H1 (cell line): ENCODE data around the gene CCDC91. TPM values are rescaled to one million over a fixed set of nuclear protein-coding genes. Genes with fewer than 3 reads are reported as not detected.

Experiments
- TAF1 ChIP-seq: IDR thresholded peaks from 2 replicates; pipeline ENCODE4 v1.6.1; 2011; ENCODE audit warnings: mild to moderate bottlenecking, low read depth, low read length
- ZNF274 ChIP-seq: IDR thresholded peaks from 2 replicates; pipeline ENCODE4 v1.7.0; 2012; ENCODE audit warnings: low read length, borderline replicate concordance; ENCODE audit errors: extremely low read depth
- polyA plus RNA-seq, 7 experiments: library from polyadenylated mRNA; depleted of rRNA in 3 of 7; stranded (reverse) in 5 of 7; unstranded in 2 of 7; fragments of >200 nt in 5 of 7; fragments of 200-250 nt in 2 of 7; gene quantifications; 1 replicate in 5 of 7; 2 replicates in 1 of 7; 4 replicates in 1 of 7; pipeline versions ENCODE4 v1.2.1 to v1.2.3, GENCODE V29; 2011 to 2013; ENCODE audit warnings: missing spikeins in 2 of 7, mixed read lengths in 2 of 7
- total RNA-seq: library from RNA; stranded (reverse); fragmentation: NEBNext Ultra II Directional; extraction: Animal tissue kit (Norgen Biotek cat#: 25700); gene quantifications from 2 replicates; pipeline ENCODE4 v1.2.1, GENCODE V29; 2021

CCDC91 gene
- total and polyA plus RNA-seq, 2 of the 8 experiments (the other 6 are each of a cell fraction or from before 2014, with no cell fraction given) = 8.6 to 23.1 TPM

DNA sequence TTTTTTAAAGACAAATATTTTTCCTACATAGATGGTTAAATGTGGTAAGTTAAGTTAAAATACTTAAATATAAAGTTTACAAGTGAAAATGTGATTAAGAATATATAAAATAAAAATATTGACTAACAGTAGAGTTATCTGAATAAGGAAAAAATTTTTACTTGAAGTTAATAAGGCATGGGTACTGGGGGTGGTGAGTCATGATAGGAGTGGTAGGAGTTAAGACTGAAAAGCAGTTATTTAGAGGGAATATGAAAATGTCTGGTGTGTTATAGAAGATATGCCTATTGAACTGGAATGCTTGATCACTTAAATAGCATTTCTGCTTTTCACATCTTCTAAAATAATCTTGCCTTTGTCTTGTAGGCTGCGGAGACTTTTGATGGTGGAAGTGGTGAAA lies 68.7 kb downstream of the CCDC91 start (continued):
- TF ChIP-seq ZNF274 (no peak), TAF1 (no peak)
